ENCODE results near the gene NPY1R. TPM values are rescaled to one million over a fixed set of nuclear protein-coding genes. Genes with fewer than 3 reads are reported as not detected.

NPY1R gene
- total and polyA plus RNA-seq, 7 donors: 0.29 to 1.2 (median 0.69) TPM

- TF ChIP-seq, protein P1, sequence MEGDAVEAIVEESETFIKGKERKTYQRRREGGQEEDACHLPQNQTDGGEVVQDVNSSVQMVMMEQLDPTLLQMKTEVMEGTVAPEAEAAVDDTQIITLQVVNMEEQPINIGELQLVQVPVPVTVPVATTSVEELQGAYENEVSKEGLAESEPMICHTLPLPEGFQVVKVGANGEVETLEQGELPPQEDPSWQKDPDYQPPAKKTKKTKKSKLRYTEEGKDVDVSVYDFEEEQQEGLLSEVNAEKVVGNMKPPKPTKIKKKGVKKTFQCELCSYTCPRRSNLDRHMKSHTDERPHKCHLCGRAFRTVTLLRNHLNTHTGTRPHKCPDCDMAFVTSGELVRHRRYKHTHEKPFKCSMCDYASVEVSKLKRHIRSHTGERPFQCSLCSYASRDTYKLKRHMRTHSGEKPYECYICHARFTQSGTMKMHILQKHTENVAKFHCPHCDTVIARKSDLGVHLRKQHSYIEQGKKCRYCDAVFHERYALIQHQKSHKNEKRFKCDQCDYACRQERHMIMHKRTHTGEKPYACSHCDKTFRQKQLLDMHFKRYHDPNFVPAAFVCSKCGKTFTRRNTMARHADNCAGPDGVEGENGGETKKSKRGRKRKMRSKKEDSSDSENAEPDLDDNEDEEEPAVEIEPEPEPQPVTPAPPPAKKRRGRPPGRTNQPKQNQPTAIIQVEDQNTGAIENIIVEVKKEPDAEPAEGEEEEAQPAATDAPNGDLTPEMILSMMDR (IDR thresholded peaks at IDR 0.05): no peak
- H3K27ac ChIP-seq: no peak overlapping the region
- ATAC-seq: no peak
- no peaks in the 10 kb centered on the region for H3K27me3 ChIP-seq (ENCODE audit: insufficient read depth in 3 of 3, low read length in 2 of 3)
- no peaks in the 10 kb centered on the region for H3K4me1 ChIP-seq
- 38 to 61% (median 59%) methylated on average over 3 of the region's 3 CpGs for WGBS, 3 donors
- intact Hi-C loops (cut with DNase I): no loop called here
- no peaks in the 10 kb centered on the region for H3K9me3 ChIP-seq
- no peak for DNase-seq
- no peaks in the 10 kb centered on the region for H3K36me3 ChIP-seq (ENCODE audit: insufficient read depth in 1 of 2, low read depth in 1 of 2)
- H3K4me3 ChIP-seq: no peak overlapping the region
These were observed 35.3 kb upstream of the NPY1R start for GRCh38 chr4:163367651-163368050.

- TF ChIP-seq, protein P1 (IDR thresholded peaks at IDR 0.05): no peak
- no peaks in the 10 kb centered on the region for H3K27me3 ChIP-seq (ENCODE audit: insufficient read depth in 3 of 3, low read length in 2 of 3)
- intact Hi-C loops (cut with DNase I): no loop called here
- no peaks in the 10 kb centered on the region for H3K9me3 ChIP-seq
- H3K27ac ChIP-seq: no peak overlapping the region
- H3K4me1 ChIP-seq: no peaks in the 10 kb centered on the region
- WGBS, 3 donors: 84 to 94% (median 87%) methylated on average over 1 of the region's 1 CpG
- H3K4me3 ChIP-seq: no peak overlapping the region
- DNase-seq (no peak), ATAC-seq (no peak)
- no peaks in the 10 kb centered on the region for H3K36me3 ChIP-seq (ENCODE audit: insufficient read depth in 1 of 2, low read depth in 1 of 2)
These were observed 23.7 kb upstream of the NPY1R start for GRCh38 chr4:163356104-163356503.

- Histone ChIP-seq H3K4me3 (no peak overlapping the region), H3K36me3 (ENCODE audit: insufficient read depth in 1 of 2, low read depth in 1 of 2) (no peaks in the 10 kb centered on the region), H3K27me3 (ENCODE audit: insufficient read depth in 3 of 3, low read length in 2 of 3) (no peaks in the 10 kb centered on the region), H3K9me3 (no peaks in the 10 kb centered on the region), H3K27ac (no peak overlapping the region), H3K4me1 (no peaks in the 10 kb centered on the region)
- 75 to 78% (median 76%) methylated on average over 3 of the region's 3 CpGs for WGBS, 3 donors
- DNase-seq (no peak), ATAC-seq (no peak)
- intact Hi-C loops (cut with DNase I): no loop called here
- TF ChIP-seq, protein P1 (IDR thresholded peaks at IDR 0.05): no peak
These were observed 20.7 kb upstream of the NPY1R start for GRCh38 chr4:163353054-163353453.

GRCh38 chr4:163350672-163351071 is 18.3 kb upstream of the NPY1R start:
- Histone ChIP-seq H3K27me3 (ENCODE audit: insufficient read depth in 3 of 3, low read length in 2 of 3) (peaks cover 0 to 9% (median 0%) of the 10 kb centered on the region in 3 donors), H3K9me3 (no peaks in the 10 kb centered on the region), H3K27ac (no peak overlapping the region), H3K36me3 (ENCODE audit: insufficient read depth in 1 of 2, low read depth in 1 of 2) (no peaks in the 10 kb centered on the region), H3K4me3 (no peak overlapping the region), H3K4me1 (no peaks in the 10 kb centered on the region)
- intact Hi-C loops (cut with DNase I): no loop called here
- DNase-seq: no peak
- ATAC-seq: no peak
- TF ChIP-seq, protein P1 (IDR thresholded peaks at IDR 0.05): no peak

Measured in psoas muscle (tissue), 8 donors.